Measurements from ENCODE around the gene RFX4.

GRCh38 chr12:106767954-106768822, 185.4 kb downstream of the RFX4 start:
- TF ChIP-seq CTCF (conservative IDR thresholded peaks at IDR 0.05; ENCODE audit: low read length) (no peak), EZH2phosphoT487 (IDR thresholded peaks at IDR 0.05; ENCODE audit: borderline replicate concordance, low read depth, low read length) (no peak)
